Measurements from ENCODE around the gene OLFM1. TPM values are rescaled to one million over a fixed set of nuclear protein-coding genes. Genes with fewer than 3 reads are reported as not detected.
"Not testable (repeated sequence)": the region's sequence is repeated elsewhere in the genome, so short reads cannot be mapped to it uniquely, and the experiment has no call there.

The OLFM1 gene
- total RNA-seq, 1 donor from 2014 or later, result 0.35 TPM

- Mint-ChIP-seq H3K4me3 (no peak overlapping the region), H3K27ac (no peak overlapping the region), H3K9me3 (no peaks in the 10 kb centered on the region), H3K4me1 (no peaks in the 10 kb centered on the region), H3K36me3 (ENCODE audit: low read depth) (no peaks in the 10 kb centered on the region), H3K27me3 (no peaks in the 10 kb centered on the region)
- intact Hi-C loops (cut with micrococcal nuclease), result no loop called here
- DNase-seq, result no peak
Measured at GRCh38 chr9:135139366-135139959, 52.0 kb downstream of the OLFM1 start.

GRCh38 chr9:135141183-135141774 is 53.8 kb downstream of the OLFM1 start:
- intact Hi-C loops (cut with micrococcal nuclease), result no loop called here
- H3K27me3 Mint-ChIP-seq, result no peaks in the 10 kb centered on the region
- DNase-seq, result no peak
- no peaks in the 10 kb centered on the region for H3K4me1 Mint-ChIP-seq
- H3K9me3 Mint-ChIP-seq, result no peaks in the 10 kb centered on the region
- no peak overlapping the region for H3K27ac Mint-ChIP-seq
- no peaks in the 10 kb centered on the region for H3K36me3 Mint-ChIP-seq (ENCODE audit: low read depth)
- H3K4me3 Mint-ChIP-seq, result no peak overlapping the region

GRCh38 chr9:135144581-135145170 is 57.2 kb downstream of the OLFM1 start:
- no peaks in the 10 kb centered on the region for H3K27me3 Mint-ChIP-seq
- no peaks in the 10 kb centered on the region for H3K9me3 Mint-ChIP-seq
- no peak overlapping the region for H3K27ac Mint-ChIP-seq
- H3K36me3 Mint-ChIP-seq (ENCODE audit: low read depth), result no peaks in the 10 kb centered on the region
- intact Hi-C loops (cut with micrococcal nuclease), result no loop called here
- no peak for DNase-seq
- H3K4me1 Mint-ChIP-seq, result no peaks in the 10 kb centered on the region
- no peak overlapping the region for H3K4me3 Mint-ChIP-seq

GRCh38 chr9:135145312-135145711 is 57.8 kb downstream of the OLFM1 start:
- H3K4me3 Mint-ChIP-seq, result no peak overlapping the region
- no peaks in the 10 kb centered on the region for H3K4me1 Mint-ChIP-seq
- intact Hi-C loops (cut with micrococcal nuclease), result no loop called here
- H3K36me3 Mint-ChIP-seq (ENCODE audit: low read depth), result no peaks in the 10 kb centered on the region
- H3K27me3 Mint-ChIP-seq, result no peaks in the 10 kb centered on the region
- no peak for DNase-seq
- H3K9me3 Mint-ChIP-seq, result no peaks in the 10 kb centered on the region
- H3K27ac Mint-ChIP-seq, result no peak overlapping the region

- H3K27me3 Mint-ChIP-seq, result no peaks in the 10 kb centered on the region
- no peak overlapping the region for H3K4me3 Mint-ChIP-seq
- H3K9me3 Mint-ChIP-seq, result no peaks in the 10 kb centered on the region
- H3K4me1 Mint-ChIP-seq, result no peaks in the 10 kb centered on the region
- intact Hi-C loops (cut with micrococcal nuclease), result no loop called here
- H3K36me3 Mint-ChIP-seq (ENCODE audit: low read depth), result no peaks in the 10 kb centered on the region
- no peak for DNase-seq
- no peak overlapping the region for H3K27ac Mint-ChIP-seq
Measured at GRCh38 chr9:135146241-135146640, 58.8 kb downstream of the OLFM1 start.

GRCh38 chr9:135146766-135147473 is 59.5 kb downstream of the OLFM1 start:
- no peaks in the 10 kb centered on the region for H3K36me3 Mint-ChIP-seq (ENCODE audit: low read depth)
- H3K4me3 Mint-ChIP-seq, result no peak overlapping the region
- H3K27ac Mint-ChIP-seq, result no peak overlapping the region
- no peak for DNase-seq
- no peaks in the 10 kb centered on the region for H3K27me3 Mint-ChIP-seq
- intact Hi-C loops (cut with micrococcal nuclease), result no loop called here
- no peaks in the 10 kb centered on the region for H3K9me3 Mint-ChIP-seq
- no peaks in the 10 kb centered on the region for H3K4me1 Mint-ChIP-seq

GRCh38 chr9:135147474-135147805 is 60.0 kb downstream of the OLFM1 start:
- Mint-ChIP-seq H3K4me1 (no peaks in the 10 kb centered on the region), H3K36me3 (ENCODE audit: low read depth) (no peaks in the 10 kb centered on the region), H3K27me3 (no peaks in the 10 kb centered on the region), H3K27ac (no peak overlapping the region), H3K9me3 (no peaks in the 10 kb centered on the region), H3K4me3 (no peak overlapping the region)
- DNase-seq, result no peak
- intact Hi-C loops (cut with micrococcal nuclease), result no loop called here

- Mint-ChIP-seq H3K27me3 (no peaks in the 10 kb centered on the region), H3K4me3 (no peak overlapping the region)
Measured at GRCh38 chr9:135147938-135148337, 60.5 kb downstream of the OLFM1 start.

GRCh38 chr9:135148386-135148785 is 60.9 kb downstream of the OLFM1 start:
- H3K36me3 Mint-ChIP-seq (ENCODE audit: low read depth), result no peaks in the 10 kb centered on the region
- no peaks in the 10 kb centered on the region for H3K27me3 Mint-ChIP-seq
- no peak overlapping the region for H3K4me3 Mint-ChIP-seq
- no peak for DNase-seq
- H3K4me1 Mint-ChIP-seq, result no peaks in the 10 kb centered on the region
- H3K27ac Mint-ChIP-seq, result no peak overlapping the region
- no peaks in the 10 kb centered on the region for H3K9me3 Mint-ChIP-seq
- intact Hi-C loops (cut with micrococcal nuclease), result no loop called here

More at GRCh38 chr9:135147938-135148337, 60.5 kb downstream of the OLFM1 start:
- intact Hi-C loops (cut with micrococcal nuclease), result no loop called here
- no peak overlapping the region for H3K27ac Mint-ChIP-seq
- H3K36me3 Mint-ChIP-seq (ENCODE audit: low read depth), result no peaks in the 10 kb centered on the region
- H3K9me3 Mint-ChIP-seq, result no peaks in the 10 kb centered on the region
- no peak for DNase-seq
- no peaks in the 10 kb centered on the region for H3K4me1 Mint-ChIP-seq

GRCh38 chr9:135149901-135150300 is 62.4 kb downstream of the OLFM1 start:
- H3K27me3 Mint-ChIP-seq; intact Hi-C loops (cut with micrococcal nuclease); H3K4me1 Mint-ChIP-seq; H3K9me3 Mint-ChIP-seq; H3K27ac Mint-ChIP-seq; H3K36me3 Mint-ChIP-seq (ENCODE audit: low read depth); H3K4me3 Mint-ChIP-seq; DNase-seq: not testable (repeated sequence)

- intact Hi-C loops (cut with micrococcal nuclease), result no loop called here
- H3K36me3 Mint-ChIP-seq (ENCODE audit: low read depth), result no peaks in the 10 kb centered on the region
Measured at GRCh38 chr9:135150981-135151380, 63.5 kb downstream of the OLFM1 start.

GRCh38 chr9:135151757-135152613 is 64.5 kb downstream of the OLFM1 start:
- no peaks in the 10 kb centered on the region for H3K36me3 Mint-ChIP-seq (ENCODE audit: low read depth)
- intact Hi-C loops (cut with micrococcal nuclease), result no loop called here
- H3K27ac Mint-ChIP-seq, result no peak overlapping the region
- no peaks in the 10 kb centered on the region for H3K9me3 Mint-ChIP-seq
- no peaks in the 10 kb centered on the region for H3K4me1 Mint-ChIP-seq
- no peak for DNase-seq
- H3K4me3 Mint-ChIP-seq, result no peak overlapping the region
- H3K27me3 Mint-ChIP-seq, result no peaks in the 10 kb centered on the region

More at GRCh38 chr9:135150981-135151380, 63.5 kb downstream of the OLFM1 start:
- Mint-ChIP-seq H3K4me1 (no peaks in the 10 kb centered on the region), H3K27me3 (no peaks in the 10 kb centered on the region), H3K4me3 (no peak overlapping the region), H3K27ac (no peak overlapping the region), H3K9me3 (no peaks in the 10 kb centered on the region)
- no peak for DNase-seq

- no peak overlapping the region for H3K27ac Mint-ChIP-seq
- H3K27me3 Mint-ChIP-seq, result no peaks in the 10 kb centered on the region
- intact Hi-C loops (cut with micrococcal nuclease), result no loop called here
- no peaks in the 10 kb centered on the region for H3K4me1 Mint-ChIP-seq
- H3K4me3 Mint-ChIP-seq, result no peak overlapping the region
- H3K36me3 Mint-ChIP-seq (ENCODE audit: low read depth), result no peaks in the 10 kb centered on the region
- no peaks in the 10 kb centered on the region for H3K9me3 Mint-ChIP-seq
- no peak for DNase-seq
Measured at GRCh38 chr9:135152614-135153334, 65.3 kb downstream of the OLFM1 start.
